ENCODE data around the gene MICU1. TPM values are rescaled to one million over a fixed set of nuclear protein-coding genes. Genes with fewer than 3 reads are reported as not detected.
A peak's percentile ranks its signal among the peaks of the same experiment; 100 is the strongest.
"Not testable (repeated sequence)": the region's sequence is repeated elsewhere in the genome, so short reads cannot be mapped to it uniquely, and the experiment has no call there.

Gene MICU1
- total RNA-seq, 1 donor from 2014 or later: 79.8 TPM

GRCh38 chr10:72407927-72408600 lies 217.8 kb downstream of the MICU1 start:
- Histone ChIP-seq H3F3A (ENCODE audit: low read depth) (no peaks in the 10 kb centered on the region), H3K27ac (no peak overlapping the region), H3K36me3 (no peaks in the 10 kb centered on the region), H3K4me3 (no peak overlapping the region), H3K4me1 (no peaks in the 10 kb centered on the region), H3K4me2 (no peak overlapping the region), H2AFZ (replicated peaks) (no peak overlapping the region), H3K79me2 (ENCODE audit: low read depth) (no peaks in the 10 kb centered on the region), H3K9ac (no peak overlapping the region), H3K9me3 (ENCODE audit: low read depth) (no peaks in the 10 kb centered on the region), H4K20me1 (ENCODE audit: low read depth) (no peaks in the 10 kb centered on the region), H3K27me3 (no peaks in the 10 kb centered on the region)
- H3K36me3 Mint-ChIP-seq: peaks cover 4% of the 10 kb centered on the region
- no peak for TF ChIP-seq EZH2phosphoT487 (IDR thresholded peaks at IDR 0.05)
- no peak for TF ChIP-seq CTCF (IDR thresholded peaks at IDR 0.05)
- TF ChIP-seq EZH2 (IDR thresholded peaks at IDR 0.05): no peak
- no peaks in the 10 kb centered on the region for H3K4me1 Mint-ChIP-seq
- H3K4me3 Mint-ChIP-seq: no peak overlapping the region
- no peaks in the 10 kb centered on the region for H3K9me3 Mint-ChIP-seq
- H3K27me3 Mint-ChIP-seq (ENCODE audit: insufficient read depth, low read depth): peaks cover 2% of the 10 kb centered on the region
- DNase-seq (ENCODE audit: low spot score): no peak
- no peak overlapping the region for H3K27ac Mint-ChIP-seq

- H4K20me1 ChIP-seq (ENCODE audit: low read depth): no peaks in the 10 kb centered on the region
- no peak overlapping the region for H3K9ac ChIP-seq
- Mint-ChIP-seq H3K27me3 (ENCODE audit: insufficient read depth, low read depth) (peaks cover 2% of the 10 kb centered on the region), H3K27ac (no peak overlapping the region), H3K36me3 (peaks cover 4% of the 10 kb centered on the region), H3K4me3 (no peak overlapping the region), H3K4me1 (no peaks in the 10 kb centered on the region), H3K9me3 (no peaks in the 10 kb centered on the region)
- no peaks in the 10 kb centered on the region for H3K9me3 ChIP-seq (ENCODE audit: low read depth)
- H3K27ac ChIP-seq: no peak overlapping the region
- no peak overlapping the region for H3K4me3 ChIP-seq
- H3K4me1 ChIP-seq: no peaks in the 10 kb centered on the region
- no peaks in the 10 kb centered on the region for H3K79me2 ChIP-seq (ENCODE audit: low read depth)
- DNase-seq (ENCODE audit: low spot score): no peak
- H3F3A ChIP-seq (ENCODE audit: low read depth): no peaks in the 10 kb centered on the region
- H2AFZ ChIP-seq (replicated peaks): no peak overlapping the region
- TF ChIP-seq EZH2 (IDR thresholded peaks at IDR 0.05): no peak
- no peaks in the 10 kb centered on the region for H3K36me3 ChIP-seq
- no peak overlapping the region for H3K4me2 ChIP-seq
- no peaks in the 10 kb centered on the region for H3K27me3 ChIP-seq
Measured at GRCh38 chr10:72407471-72407870, 218.4 kb downstream of the MICU1 start.

GRCh38 chr10:72395581-72395980 lies 230.3 kb downstream of the MICU1 start:
- DNase-seq (ENCODE audit: low spot score): peak; percentile 30
- not testable (repeated sequence) for H3K9ac ChIP-seq; H3K27me3 ChIP-seq; H4K20me1 ChIP-seq (ENCODE audit: low read depth); H3F3A ChIP-seq (ENCODE audit: low read depth); H3K4me2 ChIP-seq; H3K4me3 Mint-ChIP-seq; H3K27me3 Mint-ChIP-seq (ENCODE audit: insufficient read depth, low read depth); H3K27ac ChIP-seq; H2AFZ ChIP-seq (replicated peaks); H3K9me3 ChIP-seq (ENCODE audit: low read depth); H3K4me1 ChIP-seq; H3K4me1 Mint-ChIP-seq; H3K4me3 ChIP-seq; H3K79me2 ChIP-seq (ENCODE audit: low read depth); H3K9me3 Mint-ChIP-seq; H3K36me3 ChIP-seq; H3K27ac Mint-ChIP-seq
- H3K36me3 Mint-ChIP-seq: peaks cover 19% of the 10 kb centered on the region

- H3K4me2 ChIP-seq: no peak overlapping the region
- H3K4me3 Mint-ChIP-seq: no peak overlapping the region
- no peaks in the 10 kb centered on the region for H3K4me1 ChIP-seq
- H3K4me1 Mint-ChIP-seq: peaks cover 16% of the 10 kb centered on the region
- H4K20me1 ChIP-seq (ENCODE audit: low read depth): no peaks in the 10 kb centered on the region
- H3K27ac ChIP-seq: no peak overlapping the region
- H3K79me2 ChIP-seq (ENCODE audit: low read depth): no peaks in the 10 kb centered on the region
- H3K36me3 ChIP-seq: no peaks in the 10 kb centered on the region
- no peaks in the 10 kb centered on the region for H3K27me3 ChIP-seq
- no peak for DNase-seq (ENCODE audit: low spot score)
- H3K27ac Mint-ChIP-seq: no peak overlapping the region
- no peaks in the 10 kb centered on the region for H3K9me3 ChIP-seq (ENCODE audit: low read depth)
- TF ChIP-seq EZH2phosphoT487 (IDR thresholded peaks at IDR 0.05) (no peak), CTCF (IDR thresholded peaks at IDR 0.05) (no peak), EZH2 (IDR thresholded peaks at IDR 0.05) (no peak)
- peaks cover 6% of the 10 kb centered on the region for H3F3A ChIP-seq (ENCODE audit: low read depth)
- H3K9ac ChIP-seq: no peak overlapping the region
- no peak overlapping the region for H2AFZ ChIP-seq (replicated peaks)
- H3K27me3 Mint-ChIP-seq (ENCODE audit: insufficient read depth, low read depth): peaks cover 5% of the 10 kb centered on the region
- no peak overlapping the region for H3K4me3 ChIP-seq
- H3K9me3 Mint-ChIP-seq: peaks cover 7% of the 10 kb centered on the region
- peaks cover 13% of the 10 kb centered on the region for H3K36me3 Mint-ChIP-seq
Measured at GRCh38 chr10:72392571-72392970, 233.3 kb downstream of the MICU1 start.

Data from neural progenitor cell (in vitro differentiated cells).